Measurements from ENCODE around the gene PPP2R2C. TPM values are rescaled to one million over a fixed set of nuclear protein-coding genes. Genes with fewer than 3 reads are reported as not detected.

PPP2R2C gene
- total RNA-seq, 1 donor from 2014 or later, result 2.2 TPM

DNA sequence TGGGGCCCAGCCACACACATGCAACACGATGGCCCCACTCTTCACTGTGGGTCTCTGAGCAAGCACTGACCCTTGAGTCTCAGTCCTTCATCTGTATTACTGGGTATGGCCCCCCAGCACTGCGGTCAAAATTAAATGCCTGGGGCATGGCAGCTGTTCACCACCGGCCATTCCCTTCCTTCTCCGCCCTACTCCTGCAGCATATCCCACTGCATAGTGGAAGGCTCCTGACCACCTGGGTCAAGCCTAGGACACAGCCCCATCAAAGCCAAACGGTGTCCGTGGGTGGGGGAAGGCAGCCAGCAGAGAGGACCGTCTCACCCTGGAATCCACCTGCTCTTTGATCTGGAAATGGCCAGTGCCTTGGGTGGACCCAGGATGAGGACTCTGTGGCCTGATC, 30.7 kb downstream of the PPP2R2C start:
- Histone ChIP-seq H3K4me1 (no peaks in the 10 kb centered on the region), H3K9me3 (no peaks in the 10 kb centered on the region), H3K4me3 (no peak overlapping the region), H3K27me3 (no peaks in the 10 kb centered on the region), H3K36me3 (no peaks in the 10 kb centered on the region), H3K27ac (no peak overlapping the region)
- intact Hi-C loops (cut with DNase I), result no loop called here
- no peak for DNase-seq (ENCODE audit: low spot score in 2 of 2)
- TF ChIP-seq, protein P1, sequence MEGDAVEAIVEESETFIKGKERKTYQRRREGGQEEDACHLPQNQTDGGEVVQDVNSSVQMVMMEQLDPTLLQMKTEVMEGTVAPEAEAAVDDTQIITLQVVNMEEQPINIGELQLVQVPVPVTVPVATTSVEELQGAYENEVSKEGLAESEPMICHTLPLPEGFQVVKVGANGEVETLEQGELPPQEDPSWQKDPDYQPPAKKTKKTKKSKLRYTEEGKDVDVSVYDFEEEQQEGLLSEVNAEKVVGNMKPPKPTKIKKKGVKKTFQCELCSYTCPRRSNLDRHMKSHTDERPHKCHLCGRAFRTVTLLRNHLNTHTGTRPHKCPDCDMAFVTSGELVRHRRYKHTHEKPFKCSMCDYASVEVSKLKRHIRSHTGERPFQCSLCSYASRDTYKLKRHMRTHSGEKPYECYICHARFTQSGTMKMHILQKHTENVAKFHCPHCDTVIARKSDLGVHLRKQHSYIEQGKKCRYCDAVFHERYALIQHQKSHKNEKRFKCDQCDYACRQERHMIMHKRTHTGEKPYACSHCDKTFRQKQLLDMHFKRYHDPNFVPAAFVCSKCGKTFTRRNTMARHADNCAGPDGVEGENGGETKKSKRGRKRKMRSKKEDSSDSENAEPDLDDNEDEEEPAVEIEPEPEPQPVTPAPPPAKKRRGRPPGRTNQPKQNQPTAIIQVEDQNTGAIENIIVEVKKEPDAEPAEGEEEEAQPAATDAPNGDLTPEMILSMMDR (IDR thresholded peaks at IDR 0.05), result no peak

DNA sequence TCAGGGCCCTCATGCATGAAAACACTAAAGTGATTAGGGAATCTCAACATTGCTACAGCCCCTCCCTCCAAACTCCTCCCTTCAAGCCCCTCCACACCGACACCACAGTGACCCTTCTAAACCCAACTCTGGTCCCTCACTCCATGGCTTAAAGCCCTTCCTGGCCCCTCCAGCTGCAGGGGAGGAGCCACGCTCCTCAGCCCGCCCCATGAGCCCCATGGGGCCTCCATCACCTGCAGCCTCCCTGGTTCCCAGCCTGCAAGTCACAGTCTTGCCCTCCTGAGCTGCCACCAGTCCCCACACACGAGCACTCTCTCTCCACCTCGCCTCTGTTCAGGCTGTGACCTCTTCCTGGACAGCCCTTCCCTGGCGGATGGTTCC, 31.2 kb downstream of the PPP2R2C start:
- H3K9me3 ChIP-seq, result no peaks in the 10 kb centered on the region
- no peaks in the 10 kb centered on the region for H3K36me3 ChIP-seq
- H3K27me3 ChIP-seq, result no peaks in the 10 kb centered on the region
- intact Hi-C loops (cut with DNase I), result no loop called here
- no peak overlapping the region for H3K27ac ChIP-seq
- TF ChIP-seq, protein P1 (IDR thresholded peaks at IDR 0.05), result no peak
- H3K4me3 ChIP-seq, result no peak overlapping the region
- H3K4me1 ChIP-seq, result no peaks in the 10 kb centered on the region
- no peak for DNase-seq (ENCODE audit: low spot score in 2 of 2)

- Histone ChIP-seq H3K4me1 (no peaks in the 10 kb centered on the region), H3K27ac (no peak overlapping the region), H3K4me3 (no peak overlapping the region), H3K27me3 (no peaks in the 10 kb centered on the region), H3K36me3 (no peaks in the 10 kb centered on the region), H3K9me3 (no peaks in the 10 kb centered on the region)
- DNase-seq (ENCODE audit: low spot score in 2 of 2), result no peak
- TF ChIP-seq, protein P1 (IDR thresholded peaks at IDR 0.05), result no peak
- intact Hi-C loops (cut with DNase I), result no loop called here
These were observed 31.8 kb downstream of the PPP2R2C start for GRCh38 chr4:6440506-6441201.

GRCh38 chr4:6439120-6439762, 33.2 kb downstream of the PPP2R2C start:
- Histone ChIP-seq H3K4me3 (no peak overlapping the region), H3K9me3 (no peaks in the 10 kb centered on the region), H3K27me3 (no peaks in the 10 kb centered on the region), H3K4me1 (no peaks in the 10 kb centered on the region), H3K36me3 (no peaks in the 10 kb centered on the region), H3K27ac (no peak overlapping the region)
- DNase-seq (ENCODE audit: low spot score in 2 of 2), result no peak
- intact Hi-C loops (cut with DNase I), result no loop called here
- TF ChIP-seq, protein P1 (IDR thresholded peaks at IDR 0.05), result no peak

- no peak for DNase-seq (ENCODE audit: low spot score in 2 of 2)
- no peaks in the 10 kb centered on the region for H3K9me3 ChIP-seq
- no peaks in the 10 kb centered on the region for H3K4me1 ChIP-seq
- intact Hi-C loops (cut with DNase I), result no loop called here
- TF ChIP-seq, protein P1 (IDR thresholded peaks at IDR 0.05), result no peak
- no peaks in the 10 kb centered on the region for H3K36me3 ChIP-seq
- H3K4me3 ChIP-seq, result no peak overlapping the region
- H3K27ac ChIP-seq, result no peak overlapping the region
- H3K27me3 ChIP-seq, result no peaks in the 10 kb centered on the region
These were observed 34.6 kb downstream of the PPP2R2C start for GRCh38 chr4:6437826-6438238.

All from ascending aorta (tissue), 2 donors.